SK-N-SH treated with all-trans-retinoic acid at 6 μM for 48 hours (cell line): ENCODE results near the gene HEATR5B.

ENCODE experiments used
- RARB ChIP-seq: fragments of 250-450 bp; sonication (Bioruptor Pico); IDR thresholded peaks from 2 replicates; pipeline ENCODE4 v1.8.0; 2021; ENCODE audit warnings: mild to moderate bottlenecking, moderate library complexity
- SNAI2 ChIP-seq: fragments of 250-450 bp; sonication (Bioruptor Pico); IDR thresholded peaks from 2 replicates; pipeline ENCODE4 v1.5.0; 2020; ENCODE audit warnings: mild to moderate bottlenecking, moderate library complexity

DNA sequence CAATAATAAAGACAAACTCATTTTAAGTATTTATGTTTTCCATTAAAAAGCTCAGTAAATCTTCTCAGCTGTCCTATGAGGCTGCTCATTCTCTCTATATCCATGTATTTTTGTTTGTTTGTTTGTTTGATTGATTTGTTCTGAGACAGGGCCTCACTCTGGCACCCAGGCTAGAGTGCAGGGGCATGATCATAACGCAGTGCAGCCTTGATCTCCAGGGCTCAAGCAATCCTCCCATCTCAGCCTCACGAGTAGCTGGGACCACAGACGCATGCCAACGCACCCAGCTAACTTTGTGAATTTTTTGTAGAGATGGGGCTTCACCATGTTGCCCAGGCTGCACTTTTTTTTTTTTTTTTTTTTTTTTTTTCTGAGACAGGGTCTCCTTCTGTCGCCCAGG is 123.4 kb downstream of the HEATR5B start:
- TF ChIP-seq SNAI2 (CRISPR knock-in tag) (no peak), RARB (CRISPR knock-in tag) (no peak)
